ENCODE results near the gene CGRRF1. TPM values are rescaled to one million over a fixed set of nuclear protein-coding genes. Genes with fewer than 3 reads are reported as not detected.

Gene CGRRF1
- total RNA-seq, 2 donors from 2014 or later = 17.1 to 25.7 TPM

GRCh38 chr14:54475911-54476310 is 33.8 kb upstream of the CGRRF1 start:
- no peak overlapping the region for H3K27ac ChIP-seq
- no peaks in the 10 kb centered on the region for H3K27me3 ChIP-seq (replicated peaks; ENCODE audit: insufficient read depth)
- 89% methylated on average over 4 of the region's 4 CpGs for WGBS
- H3K4me1 ChIP-seq (replicated peaks) = no peaks in the 10 kb centered on the region
- H3K36me3 ChIP-seq = no peaks in the 10 kb centered on the region
- TF ChIP-seq CTCF (IDR thresholded peaks at IDR 0.05) (no peak), POLR2A (IDR thresholded peaks at IDR 0.05) (no peak), POLR2AphosphoS5 (IDR thresholded peaks at IDR 0.05) (no peak)
- no peak for DNase-seq (ENCODE audit: low spot score)
- intact Hi-C loops (cut with DNase I) = no loop called here
- H3K9me3 ChIP-seq = no peaks in the 10 kb centered on the region
- H3K4me3 ChIP-seq = no peak overlapping the region

DNA sequence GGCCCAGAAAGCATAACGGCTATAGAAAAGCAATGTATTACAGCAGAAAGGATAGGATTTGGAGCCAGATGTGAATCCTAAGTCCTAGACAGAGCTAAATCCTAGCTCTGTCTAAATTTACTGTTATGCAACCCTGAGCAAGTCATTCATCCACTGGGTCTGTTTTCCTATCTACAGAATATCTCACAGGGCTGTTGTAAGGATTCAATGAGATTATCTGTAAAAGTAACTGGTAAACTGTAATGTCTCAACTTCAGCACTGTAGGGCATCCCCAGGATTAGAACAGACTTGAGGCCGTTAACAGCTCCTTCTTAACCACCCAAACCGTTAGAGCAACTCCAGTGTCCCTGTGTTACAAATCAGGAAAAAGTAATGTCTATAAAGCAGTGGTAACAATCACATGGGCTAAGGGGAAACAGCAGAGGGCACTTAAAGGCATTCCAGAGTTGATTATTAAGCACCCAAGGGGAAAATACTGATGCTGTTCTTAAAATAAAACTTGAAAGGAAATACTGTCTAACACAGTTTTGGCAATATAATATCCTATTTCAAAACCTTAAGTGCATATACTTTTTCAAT is 31.0 kb upstream of the CGRRF1 start:
- DNase-seq (ENCODE audit: low spot score) = no peak
- intact Hi-C loops (cut with DNase I) = no loop called here
- Histone ChIP-seq H3K9me3 (no peaks in the 10 kb centered on the region), H3K27me3 (replicated peaks; ENCODE audit: insufficient read depth) (no peaks in the 10 kb centered on the region), H3K4me3 (no peak overlapping the region), H3K27ac (no peak overlapping the region), H3K4me1 (replicated peaks) (no peaks in the 10 kb centered on the region), H3K36me3 (no peaks in the 10 kb centered on the region)
- TF ChIP-seq POLR2A (IDR thresholded peaks at IDR 0.05) = no peak
- TF ChIP-seq CTCF (IDR thresholded peaks at IDR 0.05) = no peak
- TF ChIP-seq POLR2AphosphoS5 (IDR thresholded peaks at IDR 0.05) = no peak
- WGBS = 64% methylated on average over 3 of the region's 3 CpGs

- intact Hi-C loops (cut with DNase I) = no loop called here
- TF ChIP-seq POLR2A (IDR thresholded peaks at IDR 0.05) (no peak), CTCF (IDR thresholded peaks at IDR 0.05) (no peak), POLR2AphosphoS5 (IDR thresholded peaks at IDR 0.05) (no peak)
- no peaks in the 10 kb centered on the region for H3K27me3 ChIP-seq (replicated peaks; ENCODE audit: insufficient read depth)
- no peaks in the 10 kb centered on the region for H3K4me1 ChIP-seq (replicated peaks)
- DNase-seq (ENCODE audit: low spot score) = no peak
- 67% methylated on average over 4 of the region's 4 CpGs for WGBS
- H3K4me3 ChIP-seq = no peak overlapping the region
- no peak overlapping the region for H3K27ac ChIP-seq
- H3K36me3 ChIP-seq = no peaks in the 10 kb centered on the region
- H3K9me3 ChIP-seq = no peaks in the 10 kb centered on the region
These were observed 28.7 kb upstream of the CGRRF1 start for GRCh38 chr14:54480830-54481562.

GRCh38 chr14:54481695-54482094 is 28.0 kb upstream of the CGRRF1 start:
- H3K36me3 ChIP-seq = no peaks in the 10 kb centered on the region
- no peaks in the 10 kb centered on the region for H3K9me3 ChIP-seq
- intact Hi-C loops (cut with DNase I) = no loop called here

More at GRCh38 chr14:54481695-54482094, 28.0 kb upstream of the CGRRF1 start:
- no peak overlapping the region for H3K27ac ChIP-seq
- 96% methylated on average over 2 of the region's 2 CpGs for WGBS
- no peaks in the 10 kb centered on the region for H3K4me1 ChIP-seq (replicated peaks)
- no peak for DNase-seq (ENCODE audit: low spot score)
- H3K27me3 ChIP-seq (replicated peaks; ENCODE audit: insufficient read depth) = no peaks in the 10 kb centered on the region
- TF ChIP-seq CTCF (IDR thresholded peaks at IDR 0.05) = no peak
- no peak for TF ChIP-seq POLR2AphosphoS5 (IDR thresholded peaks at IDR 0.05)
- TF ChIP-seq POLR2A (IDR thresholded peaks at IDR 0.05) = no peak
- no peak overlapping the region for H3K4me3 ChIP-seq

Data from prostate gland (tissue), 2 donors.